Activated CD4-positive, alpha-beta T cell treated with anti-CD3 and anti-CD28 coated beads, Interleukin-2, amount 50 U/mL, for 24 hours (primary cell): Measurements from ENCODE around the gene TLE2.

ENCODE experiments used
- DNase-seq, 2 donors: peaks; one replicate each; pipeline ENCODE4 v3.0.0-alpha.2; 2020; ENCODE audit warnings: low read depth in 1 of 2, low spot score in 1 of 2

The TLE2 gene

GRCh38 chr19:3029065-3029923 is at the start of gene TLE2:
Gene TLE2 (minus strand): TSS chr19:3029280. CDS start chr19:3028904, 376 bp downstream.
- no peak for DNase-seq

- DNase-seq: peak; percentile 66 to 76
Measured at GRCh38 chr19:3075605-3076431, 46.7 kb upstream of the TLE2 start.

GRCh38 chr19:3073931-3074595 is 45.0 kb upstream of the TLE2 start:
- DNase-seq: no peak

- DNase-seq: no peak
Measured at GRCh38 chr19:3073159-3073563, 44.1 kb upstream of the TLE2 start.

GRCh38 chr19:3071768-3072167 is 42.7 kb upstream of the TLE2 start:
- no peak for DNase-seq

- DNase-seq: no peak
Measured at GRCh38 chr19:3068071-3068470, 39.0 kb upstream of the TLE2 start.

- DNase-seq: no peak
Measured at GRCh38 chr19:3067563-3067962, 38.5 kb upstream of the TLE2 start.

GRCh38 chr19:3066482-3067049 is 37.5 kb upstream of the TLE2 start:
- DNase-seq: no peak

- no peak for DNase-seq
Measured at GRCh38 chr19:3065675-3066357, 36.7 kb upstream of the TLE2 start.

GRCh38 chr19:3064011-3064330 is 34.9 kb upstream of the TLE2 start:
- no peak for DNase-seq

GRCh38 chr19:3062165-3063105 is 33.4 kb upstream of the TLE2 start, which contains the start of gene TLE5:
Gene TLE5 (minus strand): TSS chr19:3062495. CDS start chr19:3062200, 295 bp downstream.
- peak; percentile 47 to 51 for DNase-seq

- peak in 1 of 2 donors; percentile 32 for DNase-seq
Measured at GRCh38 chr19:3061182-3062161, 32.4 kb upstream of the TLE2 start.

GRCh38 chr19:3060857-3061181 is 31.7 kb upstream of the TLE2 start:
- DNase-seq: no peak

GRCh38 chr19:3059653-3060052 is 30.6 kb upstream of the TLE2 start:
- DNase-seq: no peak

- DNase-seq: no peak
Measured at GRCh38 chr19:3058821-3059314, 29.8 kb upstream of the TLE2 start.

GRCh38 chr19:3058009-3058820 is 29.1 kb upstream of the TLE2 start:
- DNase-seq: no peak

- no peak for DNase-seq
Measured at GRCh38 chr19:3057275-3057714, 28.2 kb upstream of the TLE2 start.
